GM13976 (cell line): ENCODE results near the gene PFKP.

Source experiments
- DNase-seq: peaks from one replicate; pipeline ENCODE4 v3.0.0; 2012; ENCODE audit warnings: low spot score
- in situ Hi-C: fragments of 300-500 bp; cut with MboI; formaldehyde crosslinking; loops from one replicate; pipeline ENCODE4 v1.12.0; 2022; ENCODE audit warnings: low sequenced_read_pairs, mixed read lengths, inconsistent platforms; ENCODE audit not compliant: unreplicated experiment
- TF ChIP-seq, protein P1 (sequence below): IDR thresholded peaks from 2 replicates; pipeline ENCODE4 v1.5.1; 2012; ENCODE audit warnings: borderline replicate concordance, mild to moderate bottlenecking; ENCODE audit not compliant: insufficient read depth; ENCODE audit errors: extremely low read depth, missing control alignments, control extremely low read depth

PFKP gene

DNA sequence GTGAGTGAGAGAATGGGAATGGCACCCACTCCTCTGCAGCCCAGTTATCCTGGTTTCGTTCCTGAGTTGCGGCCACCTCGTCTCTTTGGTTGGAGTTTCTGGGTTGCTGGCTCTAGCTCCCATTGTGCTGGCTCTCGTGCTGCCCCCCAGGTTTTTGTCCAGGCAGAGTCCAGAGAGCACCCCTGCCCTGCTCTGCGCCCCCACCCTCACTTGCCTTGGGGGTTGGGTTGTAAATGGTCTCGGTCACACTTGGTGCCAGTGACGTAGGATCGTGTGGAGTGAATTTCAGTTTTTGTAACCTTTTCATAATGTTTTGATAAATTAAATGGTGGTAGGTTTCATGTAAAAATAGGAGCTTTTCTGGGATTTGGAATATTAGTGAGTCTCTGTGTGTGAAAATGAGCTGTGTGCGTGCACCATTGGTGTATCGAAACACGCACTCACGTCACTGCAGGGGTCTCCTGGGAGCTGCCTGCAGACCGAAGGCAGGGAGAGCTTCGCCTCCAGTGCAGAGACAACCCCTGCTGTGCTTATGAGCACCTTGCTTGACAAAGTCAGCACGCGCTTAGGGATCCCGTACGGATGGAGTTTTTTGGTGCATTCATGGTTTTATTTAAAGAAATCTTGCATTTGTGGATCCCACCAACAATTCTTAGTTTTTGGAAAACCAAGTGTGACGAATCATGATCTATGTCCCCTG is 32.9 kb downstream of the PFKP start:
- TF ChIP-seq, protein P1, sequence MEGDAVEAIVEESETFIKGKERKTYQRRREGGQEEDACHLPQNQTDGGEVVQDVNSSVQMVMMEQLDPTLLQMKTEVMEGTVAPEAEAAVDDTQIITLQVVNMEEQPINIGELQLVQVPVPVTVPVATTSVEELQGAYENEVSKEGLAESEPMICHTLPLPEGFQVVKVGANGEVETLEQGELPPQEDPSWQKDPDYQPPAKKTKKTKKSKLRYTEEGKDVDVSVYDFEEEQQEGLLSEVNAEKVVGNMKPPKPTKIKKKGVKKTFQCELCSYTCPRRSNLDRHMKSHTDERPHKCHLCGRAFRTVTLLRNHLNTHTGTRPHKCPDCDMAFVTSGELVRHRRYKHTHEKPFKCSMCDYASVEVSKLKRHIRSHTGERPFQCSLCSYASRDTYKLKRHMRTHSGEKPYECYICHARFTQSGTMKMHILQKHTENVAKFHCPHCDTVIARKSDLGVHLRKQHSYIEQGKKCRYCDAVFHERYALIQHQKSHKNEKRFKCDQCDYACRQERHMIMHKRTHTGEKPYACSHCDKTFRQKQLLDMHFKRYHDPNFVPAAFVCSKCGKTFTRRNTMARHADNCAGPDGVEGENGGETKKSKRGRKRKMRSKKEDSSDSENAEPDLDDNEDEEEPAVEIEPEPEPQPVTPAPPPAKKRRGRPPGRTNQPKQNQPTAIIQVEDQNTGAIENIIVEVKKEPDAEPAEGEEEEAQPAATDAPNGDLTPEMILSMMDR = no peak
- in situ Hi-C loops = no loop called here
- DNase-seq = no peak

DNA sequence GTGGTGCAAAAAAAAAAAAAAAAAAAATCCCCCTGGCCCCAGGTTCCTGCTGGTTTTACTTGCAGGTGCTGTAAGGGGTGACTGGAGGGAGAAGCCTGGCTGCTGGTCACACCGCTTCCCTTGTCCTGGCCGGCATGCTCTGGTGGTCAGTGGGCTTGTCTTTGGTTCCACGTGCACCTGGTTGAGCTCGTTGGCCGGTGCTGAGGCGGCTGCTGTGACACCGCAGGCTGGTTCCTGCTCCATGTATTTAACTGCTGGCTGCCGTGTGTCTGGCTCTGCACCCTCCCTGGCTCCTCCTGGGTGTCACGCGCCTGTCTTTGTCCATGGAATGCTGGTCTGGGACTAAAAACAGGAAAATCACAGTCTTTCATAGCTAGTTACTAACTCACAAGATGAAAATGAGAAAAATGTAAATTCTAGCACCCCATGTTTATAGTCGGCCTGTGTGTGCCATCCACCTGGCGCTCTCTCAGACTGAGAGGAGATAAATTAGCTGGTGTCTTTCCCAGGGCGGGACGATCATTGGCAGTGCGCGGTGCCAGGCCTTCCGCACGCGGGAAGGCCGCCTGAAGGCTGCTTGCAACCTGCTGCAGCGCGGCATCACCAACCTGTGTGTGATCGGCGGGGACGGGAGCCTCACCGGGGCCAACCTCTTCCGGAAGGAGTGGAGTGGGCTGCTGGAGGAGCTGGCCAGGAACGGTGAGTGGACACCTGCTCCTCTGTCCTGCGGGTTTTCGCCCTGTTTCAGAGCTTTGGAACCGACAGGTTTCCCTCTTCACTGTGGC is 33.7 kb downstream of the PFKP start:
- TF ChIP-seq, protein P1 = no peak
- DNase-seq = no peak
- in situ Hi-C loops = no loop called here

GRCh38 chr10:3102720-3103427 is 35.5 kb downstream of the PFKP start:
- in situ Hi-C loops = no loop called here
- TF ChIP-seq, protein P1 = no peak
- DNase-seq = no peak

GRCh38 chr10:3103646-3104045 is 36.3 kb downstream of the PFKP start:
- no peak for DNase-seq
- TF ChIP-seq, protein P1 = no peak
- in situ Hi-C loops = no loop called here

DNA sequence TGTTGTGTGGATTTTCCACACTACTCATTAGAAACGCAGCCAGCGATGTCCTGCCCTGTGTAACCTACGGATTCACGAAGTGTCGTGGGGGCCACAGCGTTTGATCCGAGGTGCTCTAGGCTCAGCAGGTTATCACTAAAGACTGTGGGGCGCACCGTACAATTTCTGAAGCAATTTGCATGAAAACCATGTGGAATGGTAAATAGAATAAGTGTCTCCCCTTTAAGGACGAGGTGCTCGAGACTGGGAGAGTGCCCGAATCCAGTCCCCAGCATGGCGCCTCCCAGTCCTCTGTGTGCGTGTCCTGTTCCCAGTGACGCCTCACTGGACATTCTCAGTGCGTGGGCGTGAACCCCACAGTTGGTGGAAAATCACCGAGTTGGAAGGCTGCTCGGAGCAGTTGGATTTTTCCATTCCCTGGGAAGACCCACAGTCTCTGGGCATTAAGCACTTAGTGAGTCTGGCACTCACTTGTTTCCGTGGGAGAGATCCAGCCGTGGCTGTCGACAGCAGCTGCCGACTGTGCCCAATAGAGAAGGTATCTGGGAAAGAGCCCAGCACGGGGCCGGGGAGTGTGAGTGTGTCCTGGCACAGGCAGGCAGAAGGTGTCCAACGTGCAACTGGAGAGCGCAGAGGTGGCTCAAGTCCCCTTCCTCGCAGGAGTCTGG is 37.0 kb downstream of the PFKP start:
- in situ Hi-C loops = no loop called here
- TF ChIP-seq, protein P1 = no peak
- no peak for DNase-seq

DNA sequence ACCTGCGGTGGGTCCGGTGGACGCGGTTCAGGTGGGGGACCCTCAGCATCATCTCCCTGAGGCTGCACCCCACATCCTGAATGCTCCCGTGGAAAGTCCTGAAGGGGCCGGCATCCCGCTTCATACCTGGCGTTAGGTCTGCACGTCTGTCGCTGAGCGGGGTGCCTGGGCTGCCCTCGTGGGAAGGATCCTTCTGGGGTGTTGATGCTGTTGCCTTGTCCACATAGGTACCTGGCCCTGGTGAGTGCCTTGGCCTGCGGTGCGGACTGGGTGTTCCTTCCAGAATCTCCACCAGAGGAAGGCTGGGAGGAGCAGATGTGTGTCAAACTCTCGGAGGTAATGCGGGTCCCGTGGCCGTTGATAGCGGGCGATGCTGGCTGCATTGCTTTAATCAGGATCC is 37.8 kb downstream of the PFKP start:
- TF ChIP-seq, protein P1 = no peak
- in situ Hi-C loops = no loop called here
- DNase-seq = no peak
